HG02798 (cell line): ENCODE results near the gene SPG7.

Experiments
- ATAC-seq: cut with Tn5 transposase; IDR thresholded peaks from one replicate; pipeline ENCODE4 v1.9.1; 2021; ENCODE audit warnings: mild to moderate bottlenecking; ENCODE audit not compliant: unreplicated experiment, poor library complexity

Gene SPG7

GRCh38 chr16:89484923-89485679 lies 23.1 kb upstream of the SPG7 start:
- peak; percentile 25 for ATAC-seq

- no peak for ATAC-seq
Measured at GRCh38 chr16:89485701-89486246, 22.4 kb upstream of the SPG7 start.

GRCh38 chr16:89489040-89489897 lies 18.9 kb upstream of the SPG7 start:
- peak; percentile 22 for ATAC-seq

- ATAC-seq, result no peak
Measured at GRCh38 chr16:89489898-89490438, 18.2 kb upstream of the SPG7 start.

GRCh38 chr16:89490439-89491237 lies 17.6 kb upstream of the SPG7 start, which contains the start of gene ANKRD11:
Gene ANKRD11, minus strand, starts transcription at chr16:89490561. Its CDS starts 173,542 bp downstream, at chr16:89317019.
- peak; percentile 90 for ATAC-seq

DNA sequence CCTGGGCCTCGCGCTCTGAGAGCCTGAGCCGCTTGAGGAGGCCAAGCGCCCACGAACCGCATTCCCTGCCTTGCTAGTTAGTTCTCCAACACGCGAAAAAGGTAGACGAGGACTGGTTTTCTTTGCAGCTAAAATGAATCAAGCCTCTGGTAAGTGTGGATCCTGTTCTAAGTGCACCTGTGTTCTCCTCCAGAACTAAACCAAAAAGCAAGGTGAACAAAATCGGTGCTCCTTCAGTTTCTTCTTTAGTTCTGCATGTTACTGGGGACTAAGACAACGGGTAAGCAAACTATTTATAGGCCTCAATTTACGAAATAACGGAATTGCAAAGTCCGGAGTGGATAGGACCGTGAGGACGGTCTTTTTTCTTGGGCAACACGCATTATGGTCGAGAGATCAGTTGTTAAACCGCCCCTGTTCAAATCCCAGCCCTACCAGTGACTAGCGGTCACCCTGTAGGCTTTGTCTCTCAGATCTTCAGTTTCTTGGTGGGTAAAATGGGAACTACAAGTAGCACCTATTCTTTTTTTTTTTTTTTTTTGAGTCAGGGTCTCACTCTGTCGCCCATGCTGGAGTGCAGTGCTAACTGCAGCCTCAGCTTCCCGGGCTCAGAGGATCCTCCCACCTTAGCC lies 16.8 kb upstream of the SPG7 start:
- no peak for ATAC-seq

- no peak for ATAC-seq
Measured at GRCh38 chr16:89491974-89492687, 16.1 kb upstream of the SPG7 start.

- ATAC-seq, result no peak
Measured at GRCh38 chr16:89493776-89494175, 14.4 kb upstream of the SPG7 start.

DNA sequence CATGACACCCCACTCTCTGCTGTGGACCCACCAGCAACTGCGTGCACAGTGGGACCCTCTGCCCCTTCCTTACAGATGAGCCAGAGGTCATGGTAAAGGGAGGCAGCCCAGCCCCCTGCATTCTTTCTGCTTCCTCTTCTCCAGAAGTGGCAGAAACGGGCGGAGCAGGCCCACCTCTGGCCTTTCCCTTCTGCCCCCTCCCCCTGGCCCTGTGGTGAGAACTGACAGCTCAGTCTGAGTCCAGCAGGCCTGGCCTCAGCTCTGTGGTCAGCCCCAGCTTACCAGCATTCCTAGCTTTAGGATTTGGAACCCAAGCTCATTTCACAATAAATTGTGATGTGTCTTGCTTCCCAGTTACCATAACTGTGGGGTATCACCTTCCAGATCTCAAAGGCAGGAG lies 13.1 kb upstream of the SPG7 start:
- ATAC-seq, result no peak

DNA sequence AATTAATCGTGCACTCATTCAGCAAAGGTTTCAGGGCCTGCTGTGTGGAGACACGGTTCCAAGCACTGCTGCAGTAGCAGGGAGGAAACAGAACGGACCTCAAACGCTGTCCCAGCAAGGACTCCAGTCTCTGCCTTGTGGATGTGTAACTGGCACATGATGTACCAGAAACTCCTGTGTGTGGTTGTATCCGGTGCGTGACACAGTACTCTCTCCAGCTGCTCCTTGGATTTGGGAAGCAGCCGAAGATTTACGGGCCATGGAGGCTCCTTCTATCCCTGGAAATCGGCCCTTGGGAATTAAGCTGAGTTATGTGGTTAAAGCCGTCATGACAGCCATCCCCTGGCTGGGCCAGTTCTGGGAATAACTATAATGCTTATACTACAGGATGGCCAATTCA lies 9.4 kb upstream of the SPG7 start:
- no peak for ATAC-seq

- no peak for ATAC-seq
Measured at GRCh38 chr16:89499767-89500166, 8.4 kb upstream of the SPG7 start.

DNA sequence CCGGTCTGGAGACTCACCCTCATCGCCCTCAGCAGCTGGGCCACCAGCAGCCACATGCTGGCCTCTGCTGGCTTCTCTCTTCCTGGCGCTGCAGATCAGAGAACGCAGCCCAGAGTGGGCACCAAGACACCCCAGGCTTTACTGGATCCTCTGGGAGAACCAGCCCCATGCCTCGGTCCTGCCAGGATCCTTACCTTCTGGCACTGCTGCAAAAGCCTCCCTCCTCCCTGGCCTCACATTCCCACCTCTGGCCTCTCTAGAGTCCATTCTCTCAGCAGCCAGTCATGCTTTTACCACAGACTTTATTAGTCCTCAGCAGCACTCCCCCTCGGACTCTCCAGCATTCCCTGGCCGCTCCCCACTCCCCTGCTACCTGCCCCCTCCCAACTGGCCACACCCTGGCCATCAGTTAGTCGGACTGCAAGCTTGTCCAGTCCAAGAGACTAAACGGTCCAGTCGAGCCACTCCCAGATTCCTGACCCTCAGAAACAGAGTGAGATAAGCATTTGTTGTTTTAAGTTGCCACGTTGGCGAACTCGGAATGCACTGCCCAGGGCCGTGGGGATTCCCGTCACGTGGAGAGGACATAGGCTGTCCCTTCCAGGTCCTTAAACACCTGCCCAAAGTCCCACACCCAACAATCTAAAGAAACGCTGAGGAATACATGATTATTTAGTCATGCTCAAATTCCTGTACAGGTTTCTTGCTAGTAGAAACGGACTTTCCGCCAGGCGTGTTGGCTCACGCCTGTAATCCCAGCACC lies 5.9 kb upstream of the SPG7 start:
- ATAC-seq, result no peak

DNA sequence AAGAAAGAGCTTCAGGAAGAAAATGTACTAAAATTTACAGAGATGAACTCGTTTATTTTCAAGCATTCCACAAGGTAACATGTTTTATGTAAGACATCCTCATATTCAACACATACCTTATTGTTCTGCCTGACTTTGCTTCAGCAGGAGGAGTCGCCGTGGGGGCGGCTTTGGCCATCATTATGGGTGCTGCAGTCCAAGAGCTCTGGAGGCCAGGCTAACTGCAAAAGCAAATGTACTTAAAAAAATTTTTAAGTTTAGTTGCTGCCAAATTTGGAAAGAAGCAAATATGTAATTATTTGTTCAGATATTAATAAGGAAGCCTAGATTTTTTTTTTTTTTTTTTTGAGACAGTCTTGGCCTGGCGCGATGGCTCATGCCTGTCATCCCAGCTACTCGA lies 4.1 kb upstream of the SPG7 start:
- ATAC-seq, result no peak

DNA sequence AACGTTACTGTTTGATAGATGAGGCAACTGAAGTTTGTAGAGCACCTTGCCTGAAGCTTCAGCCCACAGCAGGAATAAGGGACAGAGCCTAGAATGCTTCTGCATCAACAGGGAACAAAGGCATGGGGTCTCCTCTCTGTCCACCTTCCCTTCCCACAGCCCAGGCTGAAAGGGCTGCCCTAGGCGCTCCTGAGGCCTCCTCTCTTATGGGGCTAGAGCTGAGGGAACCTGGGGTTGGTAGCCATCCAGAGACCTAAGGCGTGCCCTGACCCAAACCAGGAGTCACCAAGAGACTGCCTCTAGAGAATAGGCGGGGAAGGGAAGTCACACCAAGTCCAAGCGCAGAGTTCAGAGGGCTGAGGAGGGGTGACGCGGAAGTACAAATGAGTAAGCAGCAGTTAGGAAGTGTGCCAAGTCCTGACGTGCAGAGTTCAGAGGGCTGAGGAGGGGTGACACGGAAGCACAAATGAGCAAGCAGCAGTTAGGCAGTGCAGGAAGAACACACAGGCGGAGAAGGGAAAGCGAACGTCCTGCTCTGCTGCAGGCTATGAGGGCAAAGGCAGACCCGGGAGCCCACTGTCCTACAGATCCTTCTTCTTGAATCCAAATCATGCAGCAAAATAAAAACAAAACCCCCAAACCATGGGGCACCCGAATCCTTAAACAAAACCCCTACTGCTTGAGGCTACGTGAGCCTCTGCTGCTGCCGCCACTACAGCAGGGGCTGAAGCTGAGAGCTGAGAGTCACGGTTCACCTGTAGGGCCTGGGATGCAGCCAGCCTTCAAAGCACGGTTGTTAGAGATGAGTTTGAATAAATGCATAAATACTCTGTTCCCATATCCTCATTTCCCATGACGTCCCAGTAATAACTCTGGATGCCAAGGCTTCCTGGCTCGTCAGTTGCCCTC lies 2.7 kb upstream of the SPG7 start:
- ATAC-seq, result peak; percentile 39

GRCh38 chr16:89506113-89506504 lies 2.1 kb upstream of the SPG7 start:
- ATAC-seq, result no peak

DNA sequence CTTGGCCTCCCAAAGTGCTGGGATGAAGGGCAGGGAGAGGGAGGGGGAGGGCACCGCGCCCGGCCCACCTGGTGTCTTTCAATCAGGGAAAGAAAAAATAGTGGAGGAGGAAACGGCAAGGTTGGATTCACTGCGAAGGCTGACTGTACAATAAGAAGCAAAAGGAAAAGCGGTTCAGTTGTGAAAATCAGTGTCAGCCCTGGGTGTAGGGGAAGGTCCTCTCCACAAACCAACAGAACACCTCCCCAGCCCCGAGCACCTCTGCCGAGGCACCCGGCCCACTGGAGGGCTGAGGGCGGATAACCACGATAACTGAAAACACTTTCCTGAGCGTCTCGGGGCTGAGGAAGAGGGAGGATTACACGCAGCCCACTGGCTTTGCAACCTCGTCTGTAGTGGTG lies 1.4 kb upstream of the SPG7 start:
- ATAC-seq, result no peak

GRCh38 chr16:89507214-89507833 lies 879 bp upstream of the SPG7 start:
- ATAC-seq, result no peak
